GM18498 (cell line): ENCODE measurements around the gene EPHB6.

Source experiments
- ATAC-seq: cut with Tn5 transposase; IDR thresholded peaks from one replicate; pipeline ENCODE4 v1.9.1; 2021; ENCODE audit warnings: mild to moderate bottlenecking, moderate library complexity; ENCODE audit not compliant: unreplicated experiment

EPHB6 gene, protein sequence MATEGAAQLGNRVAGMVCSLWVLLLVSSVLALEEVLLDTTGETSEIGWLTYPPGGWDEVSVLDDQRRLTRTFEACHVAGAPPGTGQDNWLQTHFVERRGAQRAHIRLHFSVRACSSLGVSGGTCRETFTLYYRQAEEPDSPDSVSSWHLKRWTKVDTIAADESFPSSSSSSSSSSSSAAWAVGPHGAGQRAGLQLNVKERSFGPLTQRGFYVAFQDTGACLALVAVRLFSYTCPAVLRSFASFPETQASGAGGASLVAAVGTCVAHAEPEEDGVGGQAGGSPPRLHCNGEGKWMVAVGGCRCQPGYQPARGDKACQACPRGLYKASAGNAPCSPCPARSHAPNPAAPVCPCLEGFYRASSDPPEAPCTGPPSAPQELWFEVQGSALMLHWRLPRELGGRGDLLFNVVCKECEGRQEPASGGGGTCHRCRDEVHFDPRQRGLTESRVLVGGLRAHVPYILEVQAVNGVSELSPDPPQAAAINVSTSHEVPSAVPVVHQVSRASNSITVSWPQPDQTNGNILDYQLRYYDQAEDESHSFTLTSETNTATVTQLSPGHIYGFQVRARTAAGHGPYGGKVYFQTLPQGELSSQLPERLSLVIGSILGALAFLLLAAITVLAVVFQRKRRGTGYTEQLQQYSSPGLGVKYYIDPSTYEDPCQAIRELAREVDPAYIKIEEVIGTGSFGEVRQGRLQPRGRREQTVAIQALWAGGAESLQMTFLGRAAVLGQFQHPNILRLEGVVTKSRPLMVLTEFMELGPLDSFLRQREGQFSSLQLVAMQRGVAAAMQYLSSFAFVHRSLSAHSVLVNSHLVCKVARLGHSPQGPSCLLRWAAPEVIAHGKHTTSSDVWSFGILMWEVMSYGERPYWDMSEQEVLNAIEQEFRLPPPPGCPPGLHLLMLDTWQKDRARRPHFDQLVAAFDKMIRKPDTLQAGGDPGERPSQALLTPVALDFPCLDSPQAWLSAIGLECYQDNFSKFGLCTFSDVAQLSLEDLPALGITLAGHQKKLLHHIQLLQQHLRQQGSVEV

DNA sequence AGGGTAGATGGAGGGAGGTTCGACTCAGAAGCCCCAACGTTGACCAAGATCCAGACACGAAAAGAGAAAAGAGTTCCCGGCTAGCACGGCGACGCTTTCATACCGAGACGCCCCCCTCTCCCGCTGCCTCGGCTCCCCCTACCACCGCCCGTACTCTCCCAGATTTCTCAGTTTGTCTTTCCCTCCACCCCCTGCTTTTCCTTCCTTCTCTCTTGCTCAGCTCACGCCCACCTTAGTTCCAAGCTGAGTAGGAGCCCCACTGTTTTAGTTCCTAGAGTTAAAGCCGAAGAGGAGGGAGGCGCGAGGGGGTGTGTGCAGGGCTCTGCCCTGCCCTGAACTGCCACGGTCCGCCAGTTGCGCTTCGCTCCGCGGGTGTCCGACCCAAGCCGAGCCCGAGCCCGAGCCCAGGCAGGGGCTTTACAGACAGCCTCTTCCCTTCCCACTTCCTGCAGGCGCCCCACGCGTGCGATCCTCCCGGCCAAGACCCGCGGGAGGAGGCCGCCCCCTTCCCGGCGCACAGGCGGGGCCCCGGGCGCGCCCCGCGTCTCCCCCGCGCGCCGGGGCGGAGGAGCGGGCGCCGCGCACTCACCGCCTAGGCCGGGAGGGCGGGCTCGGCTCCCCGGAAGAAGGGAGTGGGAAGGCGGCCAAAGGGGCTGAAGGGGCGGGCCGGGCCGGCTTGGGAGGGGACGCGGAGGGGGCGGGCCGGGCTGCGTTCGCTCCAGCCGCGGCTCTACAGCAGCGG is at the start of gene EPHB6:
TSS of gene EPHB6 (plus strand) at position 705 of the 742 bp plus-strand sequence. CDS start 8,152 bp downstream, outside the sequence.
- ATAC-seq = peak; percentile 65

DNA sequence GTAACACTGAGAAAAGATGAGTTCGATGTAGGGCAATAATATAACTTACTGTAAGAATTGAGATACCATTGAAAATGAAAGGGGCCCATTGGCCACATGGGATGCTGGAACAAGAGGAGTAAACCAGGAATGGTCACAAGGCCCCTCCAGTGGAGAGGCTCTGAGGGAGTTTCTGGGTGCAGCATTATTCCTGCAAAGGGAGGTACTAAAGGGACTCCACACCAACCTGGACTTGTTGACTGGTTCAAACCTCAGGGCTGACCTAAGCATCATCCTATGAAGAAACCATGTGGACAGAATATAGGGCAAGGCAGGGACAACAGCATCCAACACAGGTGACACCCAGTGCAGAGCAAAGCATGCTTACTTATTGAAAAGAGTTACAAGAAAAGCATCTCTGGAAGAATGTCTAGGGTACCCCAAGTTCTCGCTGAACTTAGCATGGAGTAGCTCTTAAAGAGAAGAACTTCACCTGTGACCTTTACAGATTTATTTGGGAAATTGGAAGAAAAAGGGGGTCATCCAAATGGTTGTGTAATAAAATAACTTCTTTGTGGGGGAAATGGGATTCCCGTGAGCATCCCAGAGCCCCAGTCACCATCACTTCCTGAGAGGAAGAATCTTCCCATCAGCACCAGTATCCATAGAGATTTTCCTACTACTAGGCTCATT is 49.4 kb upstream of the EPHB6 start:
- ATAC-seq = no peak

DNA sequence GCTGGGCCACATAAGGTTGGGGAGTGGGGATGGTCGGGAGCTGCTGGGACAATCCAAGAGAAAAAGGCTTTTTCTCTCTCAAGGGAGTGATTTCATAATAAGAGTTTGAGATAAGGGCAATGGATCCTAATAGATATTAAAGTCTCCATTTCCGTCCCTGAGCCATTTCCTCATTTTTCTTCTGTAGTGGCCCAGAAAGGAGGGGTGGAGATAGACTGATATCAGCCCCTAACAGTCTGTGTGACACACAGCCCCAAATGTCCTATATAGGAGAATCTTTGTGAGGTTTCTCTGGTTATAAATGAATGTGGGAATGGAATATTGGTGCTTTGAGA is 48.9 kb upstream of the EPHB6 start:
- ATAC-seq = no peak

DNA sequence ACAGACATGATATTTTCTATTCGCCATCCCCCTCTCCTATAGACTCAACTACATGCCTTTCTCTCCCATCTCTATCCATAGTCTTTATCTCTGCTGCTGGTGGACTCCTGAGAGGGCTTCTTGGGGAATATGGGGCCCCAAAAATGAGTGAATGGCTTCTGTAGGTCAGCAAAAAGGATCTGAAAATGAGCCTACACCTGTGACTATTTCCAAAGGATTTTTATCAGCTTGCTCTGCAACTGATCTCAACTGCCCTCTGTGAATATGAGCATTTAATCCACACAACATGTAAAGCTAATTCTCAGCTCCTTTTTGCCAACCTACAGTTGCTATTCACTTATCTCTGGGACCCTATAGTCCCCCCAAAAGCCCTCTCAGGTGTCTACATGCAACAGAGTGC is 47.9 kb upstream of the EPHB6 start:
- ATAC-seq = no peak

DNA sequence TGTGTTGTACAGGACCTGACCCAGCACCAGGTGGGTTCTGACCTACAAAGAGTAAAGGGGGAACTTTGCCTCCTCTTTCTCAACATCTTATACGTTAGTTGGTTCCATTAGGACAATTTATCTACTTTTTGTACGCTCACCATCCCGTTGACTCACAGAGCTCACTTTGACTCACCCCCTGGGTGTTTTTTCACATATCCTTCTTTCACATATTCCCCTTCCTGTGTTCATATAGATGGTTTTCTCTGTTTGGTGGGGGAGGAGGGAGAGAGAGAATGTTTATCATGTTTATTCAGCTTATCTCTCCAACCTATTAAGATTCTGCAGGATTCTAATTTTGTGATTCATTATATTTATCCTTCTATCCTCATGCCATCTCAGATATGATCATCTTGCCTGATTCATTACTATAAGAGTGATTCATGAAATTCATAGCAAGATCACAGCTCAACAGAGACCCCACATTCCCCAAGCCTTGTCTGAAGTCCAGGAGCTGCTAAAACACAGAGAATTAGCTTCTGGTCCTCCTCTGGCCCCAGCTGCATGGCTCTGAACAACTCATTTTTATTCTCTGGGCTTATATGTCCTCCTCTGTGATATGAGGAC is 46.9 kb upstream of the EPHB6 start:
- ATAC-seq = peak; percentile 13

DNA sequence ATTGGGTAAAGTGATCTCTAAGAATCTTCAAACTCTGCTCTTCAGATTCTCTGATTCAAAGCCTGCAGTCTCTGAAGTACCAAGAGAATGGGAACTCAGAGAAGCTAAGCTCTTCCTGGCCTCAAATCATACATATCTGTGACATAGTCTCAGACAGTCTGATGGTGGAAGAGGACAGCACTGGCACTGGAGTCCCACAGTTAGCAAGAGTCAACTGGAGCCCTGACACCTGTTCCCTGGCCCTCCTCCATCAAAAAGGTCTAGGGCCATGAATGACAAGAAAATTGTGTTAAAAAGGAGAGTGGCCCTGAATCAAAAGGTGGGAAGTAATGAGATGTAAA is 46.4 kb upstream of the EPHB6 start:
- peak; percentile 36 for ATAC-seq

DNA sequence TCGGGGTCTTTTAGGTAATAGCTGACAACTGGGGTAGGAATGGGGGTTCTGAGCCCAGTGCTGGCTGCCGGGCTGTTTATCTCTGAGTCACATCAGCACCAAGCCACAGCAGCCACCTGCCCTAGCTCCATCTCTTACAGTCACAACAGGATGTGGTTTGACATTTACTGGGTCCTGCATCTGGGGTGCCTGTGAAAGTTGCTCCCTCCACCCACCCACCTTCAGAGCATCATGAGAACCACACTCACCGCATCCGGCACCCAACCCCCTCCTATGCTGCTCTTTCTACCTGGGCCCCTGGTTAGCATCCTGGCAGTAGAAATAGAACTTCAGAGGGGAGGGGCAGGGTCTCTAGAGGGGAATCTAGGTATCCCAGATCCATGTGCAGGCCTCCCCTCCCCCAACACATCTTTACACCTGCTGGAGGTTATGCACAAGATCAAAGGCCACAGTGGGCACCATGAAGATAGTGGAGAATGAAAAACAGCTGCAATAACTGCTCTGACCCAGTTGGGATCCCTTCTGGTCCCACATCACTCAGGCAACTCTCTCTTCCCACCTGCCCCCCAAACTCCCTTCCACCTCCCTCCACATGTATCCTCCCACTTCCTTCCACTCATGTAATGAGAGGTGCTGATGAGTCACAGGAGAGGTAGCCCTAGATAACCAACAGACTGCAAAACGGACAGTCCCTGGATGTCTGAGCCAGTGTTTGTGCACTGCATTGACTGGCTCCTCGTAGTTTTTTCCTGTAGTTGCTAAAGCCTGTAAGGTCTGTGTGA is 45.9 kb upstream of the EPHB6 start:
- ATAC-seq = peak; percentile 93

DNA sequence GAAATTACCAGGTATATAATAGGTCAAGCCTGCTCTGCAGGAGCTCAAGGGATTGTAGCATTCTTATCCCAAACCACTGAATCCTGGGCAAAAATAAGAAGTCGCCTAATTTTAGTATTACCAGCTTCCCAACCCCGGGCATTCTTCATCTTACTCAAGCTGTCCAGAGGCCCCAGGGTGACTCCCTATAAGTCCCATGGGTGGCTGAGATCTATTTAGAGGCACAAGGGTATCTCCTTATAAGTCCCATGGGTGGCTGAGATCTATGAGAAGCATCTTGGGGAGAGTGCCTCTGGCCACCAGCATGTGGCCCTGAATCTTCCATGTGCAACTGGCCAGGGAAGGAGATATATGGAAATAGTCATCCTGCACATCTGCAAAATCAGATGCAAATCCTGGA is 45.2 kb upstream of the EPHB6 start:
- no peak for ATAC-seq

DNA sequence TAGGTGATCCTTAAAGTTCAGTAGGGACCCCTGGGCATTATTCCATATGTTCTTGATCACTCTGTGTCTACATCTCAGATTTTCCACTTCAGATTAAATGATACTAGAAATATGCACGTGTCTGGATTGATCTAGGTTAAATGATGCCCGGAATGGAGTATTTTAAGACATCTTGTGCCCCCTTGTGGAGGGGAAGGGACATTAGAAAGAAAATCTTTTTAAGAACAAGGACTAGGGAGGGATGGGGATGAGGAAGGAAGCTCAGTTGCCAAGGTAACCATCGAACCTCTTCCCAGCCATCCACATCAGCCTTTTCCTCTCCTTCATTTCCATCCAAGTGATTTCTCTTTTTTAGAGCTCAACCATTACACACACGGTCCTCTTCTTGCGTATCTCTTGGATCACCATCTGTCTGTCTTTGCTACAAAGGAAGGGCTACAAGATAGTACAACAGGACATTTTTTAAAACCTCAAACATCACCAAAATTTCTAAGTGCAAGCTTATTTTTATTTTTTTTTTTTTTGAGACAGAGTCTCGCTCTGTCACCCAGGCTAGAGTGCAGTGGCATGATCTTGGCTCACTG is 43.6 kb upstream of the EPHB6 start:
- ATAC-seq = no peak

DNA sequence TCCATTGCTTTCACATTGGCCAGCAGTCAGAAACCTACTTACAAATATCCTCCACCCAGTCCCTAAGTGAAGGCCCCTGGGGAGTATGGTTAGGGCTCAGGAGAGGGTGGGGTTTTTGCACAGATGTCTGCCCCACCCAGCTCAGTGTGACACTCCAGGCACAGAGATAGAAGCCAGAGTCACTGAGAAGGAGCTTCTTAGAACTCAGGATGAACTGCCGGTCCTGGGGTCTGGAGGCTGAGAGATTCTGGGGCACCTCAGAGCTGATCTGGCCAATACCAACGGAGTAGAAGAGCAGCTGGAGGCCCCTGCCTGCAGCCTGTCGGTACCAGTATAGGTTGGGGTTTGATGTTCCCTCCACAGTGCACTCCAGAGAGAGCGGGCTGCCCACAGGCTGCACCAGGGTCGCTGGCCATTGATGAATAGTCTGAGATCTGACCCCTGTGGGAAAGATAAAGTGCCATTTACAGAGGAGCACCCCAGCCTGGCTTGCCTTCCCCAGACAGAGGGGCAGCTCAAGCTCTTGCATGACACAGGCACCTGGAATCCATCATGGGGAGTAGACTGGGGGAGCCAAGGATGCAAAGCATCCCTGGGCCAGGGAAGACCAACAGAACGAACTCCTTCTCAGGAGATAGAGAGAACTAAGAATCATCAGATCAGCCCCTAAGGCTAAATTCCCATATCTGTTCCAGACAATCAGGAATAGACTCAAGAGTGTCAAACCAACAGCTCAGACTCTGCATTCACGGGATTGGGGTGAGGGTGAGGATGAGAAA is 42.2 kb upstream of the EPHB6 start:
- no peak for ATAC-seq

DNA sequence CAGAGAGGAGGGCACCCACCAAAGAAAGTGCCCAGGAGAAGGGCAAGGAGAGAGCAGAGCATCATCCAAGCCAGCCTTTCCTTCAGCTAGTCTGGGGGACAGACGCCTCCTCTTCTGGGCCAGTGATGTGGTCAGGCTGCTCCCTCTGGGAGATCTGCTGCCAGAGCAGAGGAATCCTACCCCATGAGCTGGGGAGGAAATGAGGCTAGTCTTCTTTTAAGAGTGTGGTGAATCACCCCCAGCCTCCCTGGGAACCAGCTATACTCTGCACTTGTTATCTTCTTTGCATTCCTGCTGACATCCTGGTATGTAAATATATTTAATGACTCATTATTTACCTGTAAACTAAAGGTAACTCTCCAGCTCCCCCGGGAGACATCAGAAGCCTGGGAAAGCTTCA is 41.6 kb upstream of the EPHB6 start:
- ATAC-seq = no peak

DNA sequence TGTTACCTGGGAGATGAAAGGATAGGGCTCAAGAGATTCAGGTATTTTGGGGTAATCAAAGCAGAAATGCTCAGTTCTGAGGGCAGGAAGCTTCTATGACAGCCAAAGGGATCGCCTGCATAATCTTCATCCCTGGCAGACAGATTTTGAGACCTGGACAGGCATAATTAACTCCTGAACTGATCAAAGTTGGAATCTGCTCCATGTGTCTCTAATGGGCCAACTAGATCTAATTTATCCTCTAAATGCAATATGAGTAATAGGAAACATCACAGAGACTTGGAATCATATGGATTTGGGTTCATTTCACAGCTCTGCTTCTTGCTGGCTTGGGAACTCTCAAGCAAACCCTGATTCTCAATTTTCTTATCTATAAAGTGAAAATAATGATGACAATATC is 41.2 kb upstream of the EPHB6 start:
- no peak for ATAC-seq

DNA sequence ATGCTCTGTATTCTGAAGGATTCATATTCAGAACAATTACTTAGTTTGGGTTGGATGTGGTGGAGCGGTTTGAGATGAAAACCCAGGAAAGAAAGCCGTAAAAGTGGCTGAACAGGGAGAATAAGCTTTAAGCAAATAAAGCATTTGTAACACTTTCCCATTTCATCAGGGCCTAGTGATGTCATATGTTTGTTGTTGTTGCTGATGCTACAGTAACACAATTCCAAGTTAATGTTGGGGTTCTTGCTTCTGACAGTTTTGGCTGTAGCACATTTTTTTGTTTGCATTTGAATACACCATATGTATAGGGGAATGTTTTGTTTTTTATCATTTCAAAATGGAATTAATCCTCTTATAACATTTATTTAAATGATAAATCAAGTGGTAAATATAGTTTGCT is 40.4 kb upstream of the EPHB6 start:
- no peak for ATAC-seq

DNA sequence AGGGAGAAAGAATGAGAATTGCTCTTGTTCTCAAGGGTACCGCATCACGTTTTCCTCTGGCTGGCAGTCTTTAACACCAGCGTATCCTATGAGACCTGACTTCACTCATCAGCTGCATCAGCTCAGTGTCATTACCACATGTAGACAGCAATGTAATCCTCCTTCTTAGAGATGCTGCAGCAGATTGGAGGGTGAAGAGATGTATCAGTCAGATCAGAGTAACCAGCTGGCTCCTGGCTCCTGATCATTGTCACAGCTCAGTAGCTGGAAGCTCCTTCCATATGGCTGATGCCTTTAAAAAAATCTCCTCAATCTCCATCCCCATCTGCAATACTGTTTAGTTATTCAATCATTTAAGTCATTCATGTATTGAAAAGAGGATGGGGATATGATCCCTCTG is 39.7 kb upstream of the EPHB6 start:
- ATAC-seq = no peak

DNA sequence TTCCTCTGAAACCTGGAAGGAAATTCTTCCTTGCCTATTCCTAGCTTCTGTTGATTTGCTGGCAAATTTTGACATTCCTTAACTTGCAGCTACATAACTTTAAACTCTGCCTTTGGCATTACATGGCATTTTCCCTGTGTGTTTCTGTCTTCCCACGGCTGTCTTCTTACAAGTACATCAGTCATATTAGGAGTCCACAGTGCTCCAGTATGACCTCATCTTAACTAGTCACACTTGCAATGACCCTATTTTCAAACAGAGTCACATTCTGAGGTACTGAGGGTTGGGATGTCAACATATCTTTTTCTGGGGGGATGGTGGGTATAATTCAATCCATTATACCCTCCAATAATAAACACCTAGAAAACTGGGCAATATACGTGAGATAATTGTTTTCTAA is 37.4 kb upstream of the EPHB6 start:
- no peak for ATAC-seq

DNA sequence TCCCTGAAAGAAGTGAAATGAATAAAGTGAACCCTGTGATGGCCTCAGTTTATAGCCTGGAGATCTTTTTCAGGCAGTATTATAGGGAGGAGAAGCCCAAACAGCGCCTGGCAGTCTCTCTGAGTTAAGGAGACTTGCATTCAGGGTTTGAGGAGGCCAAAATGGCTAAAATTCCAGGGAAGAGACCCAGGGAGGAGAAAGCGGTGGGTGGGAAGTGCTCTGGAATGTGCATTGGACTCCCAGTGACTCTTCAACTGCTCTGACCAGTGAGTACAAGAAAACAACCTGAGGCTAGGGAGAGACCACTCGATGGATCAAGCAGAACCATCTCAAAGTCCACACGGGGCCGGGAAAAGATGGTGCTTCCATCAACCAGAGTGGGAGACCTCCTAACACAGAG is 35.3 kb upstream of the EPHB6 start:
- ATAC-seq = no peak

DNA sequence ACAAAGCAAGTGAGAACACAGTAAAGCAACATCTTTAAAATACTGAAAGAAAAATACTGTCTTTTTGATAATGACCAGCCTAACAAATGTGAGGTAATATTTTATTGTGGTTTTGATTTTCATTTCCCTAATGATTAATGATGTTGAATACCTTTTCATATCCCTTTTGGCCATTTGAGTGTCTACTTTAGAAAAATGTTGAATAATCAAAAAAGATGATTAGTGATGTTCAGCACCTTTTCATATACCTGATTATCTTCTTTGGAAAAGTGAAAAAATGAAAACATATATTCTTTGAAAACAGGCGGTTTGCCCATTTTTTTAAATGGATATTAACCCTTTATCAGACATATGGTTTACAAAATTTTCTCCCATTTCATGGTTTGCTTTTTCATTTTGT is 32.2 kb upstream of the EPHB6 start:
- no peak for ATAC-seq

DNA sequence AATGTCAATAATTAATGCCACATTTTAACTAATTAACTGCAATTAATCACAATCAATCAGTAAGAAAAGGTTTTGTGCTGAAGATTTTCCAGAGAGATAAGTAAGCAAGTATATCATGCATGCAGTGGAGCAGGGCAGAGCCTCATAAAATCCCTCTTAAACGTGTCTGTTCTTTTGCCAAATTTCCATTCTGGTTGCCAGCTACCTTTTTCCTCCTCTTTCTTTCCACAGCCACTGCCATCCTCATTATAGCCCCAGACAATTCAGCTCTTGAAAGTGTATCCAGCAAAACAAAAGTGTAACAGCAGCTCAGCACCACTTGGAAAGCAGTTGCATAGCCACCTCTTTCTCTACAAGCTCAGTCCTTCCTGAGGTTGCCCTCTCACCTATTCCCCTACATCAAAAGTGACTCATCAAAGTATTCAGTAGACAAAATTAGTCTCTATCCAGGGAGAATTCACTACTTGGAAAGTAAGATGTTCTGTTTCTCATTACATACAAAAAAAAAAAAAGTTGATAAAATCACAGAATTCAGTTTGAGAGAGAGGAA is 26.9 kb upstream of the EPHB6 start:
- no peak for ATAC-seq
